ENCODE data around the gene RFC2. TPM values are rescaled to one million over a fixed set of nuclear protein-coding genes. Genes with fewer than 3 reads are reported as not detected.

The RFC2 gene
- total RNA-seq, 1 experiment from 2014 or later: 73.6 TPM

DNA sequence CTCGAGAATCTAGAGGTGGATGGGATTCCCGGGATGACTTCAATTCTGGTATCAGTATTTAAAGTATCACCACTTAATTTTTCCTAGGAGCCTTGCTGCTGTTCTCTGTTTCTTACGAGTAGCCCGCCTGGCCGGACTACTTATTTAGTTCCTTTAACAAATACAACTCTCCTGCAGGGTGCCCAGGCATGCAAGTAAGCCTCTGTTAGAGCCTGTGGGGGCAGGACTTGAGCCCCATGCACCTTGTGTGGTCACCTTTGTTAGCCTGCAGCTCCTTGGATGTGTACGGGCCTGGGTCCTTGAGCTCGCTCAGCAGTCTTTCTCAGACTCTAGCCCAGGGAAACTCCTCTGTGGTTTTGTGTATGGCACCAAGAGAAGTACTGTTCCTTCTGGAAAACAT, 63.9 kb downstream of the RFC2 start:
- Histone ChIP-seq H3K14ac (ENCODE audit: insufficient read depth, low read length) (no peak overlapping the region), H4K20me1 (ENCODE audit: control insufficient read depth, insufficient read depth, insufficient read length) (no peaks in the 10 kb centered on the region), H4K5ac (ENCODE audit: insufficient read length, low read depth, low read length) (no peak overlapping the region), H3K9me3 (ENCODE audit: control insufficient read depth, low read depth, low read length) (no peaks in the 10 kb centered on the region), H3K27me3 (ENCODE audit: insufficient read depth, low read length) (no peaks in the 10 kb centered on the region), H3K27ac (ENCODE audit: insufficient read length, low read depth, low read length) (no peak overlapping the region), H3K23me2 (ENCODE audit: insufficient read length, low read depth, low read length, poor library complexity, severe bottlenecking) (no peaks in the 10 kb centered on the region), H3K23ac (ENCODE audit: insufficient read length, low read depth, low read length) (no peak overlapping the region), H3K79me1 (ENCODE audit: insufficient read depth, low read depth, low read length, poor library complexity, severe bottlenecking) (peaks cover 25% of the 10 kb centered on the region), H3K79me2 (ENCODE audit: insufficient read depth, low read length) (peaks cover 23% of the 10 kb centered on the region), H3K4me1 (ENCODE audit: insufficient read depth, low read length) (no peaks in the 10 kb centered on the region), H3K4me2 (ENCODE audit: insufficient read depth, insufficient read length, low read length) (no peak overlapping the region), H2BK12ac (ENCODE audit: insufficient read length, low read depth, low read length) (no peak overlapping the region), H4K8ac (replicated peaks; ENCODE audit: insufficient read length, low read depth, low read length) (no peak overlapping the region), H2BK120ac (ENCODE audit: low read depth, low read length, poor library complexity, severe bottlenecking) (no peak overlapping the region), H2AFZ (ENCODE audit: low read length) (no peak overlapping the region), H3T11ph (ENCODE audit: low read length) (no peak overlapping the region), H3K9ac (ENCODE audit: extremely low read depth, insufficient read length, low read length) (no peak overlapping the region), H2BK20ac (ENCODE audit: low read depth, low read length, poor library complexity, severe bottlenecking) (no peak overlapping the region), H2BK5ac (ENCODE audit: insufficient read length, low read length) (no peak overlapping the region), H3K56ac (ENCODE audit: insufficient read length, low read depth, low read length) (no peak overlapping the region), H2BK15ac (ENCODE audit: low read depth, low read length) (no peak overlapping the region), H2AK5ac (ENCODE audit: insufficient read length, low read length) (no peak overlapping the region), H3K18ac (ENCODE audit: insufficient read length, low read depth, low read length) (no peak overlapping the region), H4K91ac (ENCODE audit: insufficient read length, low read depth, low read length) (no peak overlapping the region), H3K4ac (ENCODE audit: low read depth, low read length) (no peak overlapping the region)
- peaks cover 0 to 5% of the 10 kb centered on the region in 2 experiments; a peak in 2 of 4 replicates for H3K4me1 Mint-ChIP-seq
- DNase-seq: no peak
- TF ChIP-seq, protein P1, sequence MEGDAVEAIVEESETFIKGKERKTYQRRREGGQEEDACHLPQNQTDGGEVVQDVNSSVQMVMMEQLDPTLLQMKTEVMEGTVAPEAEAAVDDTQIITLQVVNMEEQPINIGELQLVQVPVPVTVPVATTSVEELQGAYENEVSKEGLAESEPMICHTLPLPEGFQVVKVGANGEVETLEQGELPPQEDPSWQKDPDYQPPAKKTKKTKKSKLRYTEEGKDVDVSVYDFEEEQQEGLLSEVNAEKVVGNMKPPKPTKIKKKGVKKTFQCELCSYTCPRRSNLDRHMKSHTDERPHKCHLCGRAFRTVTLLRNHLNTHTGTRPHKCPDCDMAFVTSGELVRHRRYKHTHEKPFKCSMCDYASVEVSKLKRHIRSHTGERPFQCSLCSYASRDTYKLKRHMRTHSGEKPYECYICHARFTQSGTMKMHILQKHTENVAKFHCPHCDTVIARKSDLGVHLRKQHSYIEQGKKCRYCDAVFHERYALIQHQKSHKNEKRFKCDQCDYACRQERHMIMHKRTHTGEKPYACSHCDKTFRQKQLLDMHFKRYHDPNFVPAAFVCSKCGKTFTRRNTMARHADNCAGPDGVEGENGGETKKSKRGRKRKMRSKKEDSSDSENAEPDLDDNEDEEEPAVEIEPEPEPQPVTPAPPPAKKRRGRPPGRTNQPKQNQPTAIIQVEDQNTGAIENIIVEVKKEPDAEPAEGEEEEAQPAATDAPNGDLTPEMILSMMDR (conservative IDR thresholded peaks at IDR 0.05): no peak
- H3K27me3 Mint-ChIP-seq (ENCODE audit: low read depth): no peaks in the 10 kb centered on the region; the same call in 1 of the 2 replicates
- no peaks in the 10 kb centered on the region; a peak in 1 of 5 replicates for H3K9me3 Mint-ChIP-seq
- H3K27ac Mint-ChIP-seq: no peak overlapping the region; a peak in 2 of 7 replicates
- H3K4me3 Mint-ChIP-seq: no peak overlapping the region
- peaks cover 64 to 95% (median 90%) of the 10 kb centered on the region in 3 experiments for H3K36me3 Mint-ChIP-seq (ENCODE audit: insufficient read depth in 1 of 3, low read depth in 3 of 3)
- no CpG with 5 or more reads among the region's 7 CpGs for WGBS (ENCODE audit: extremely low coverage, insufficient read length, low lambda C conversion rate)

Data from H9 (cell line).